Right ventricle myocardium superior (tissue), 1 donor: ENCODE results near the gene LRP3. TPM values are rescaled to one million over a fixed set of nuclear protein-coding genes. Genes with fewer than 3 reads are reported as not detected.
A peak's percentile ranks its signal among the peaks of the same experiment; 100 is the strongest.

ENCODE experiments used
- ATAC-seq: fragments of 200-7000 bp; cut with Tn5 transposase; one replicate; pipeline ENCODE4 v1.9.1; 2020; ENCODE audit warnings: mild to moderate bottlenecking; ENCODE audit not compliant: poor library complexity
- DNase-seq: peaks from one replicate; pipeline ENCODE4 v3.0.0-alpha.2; 2020
- intact Hi-C: fragments of 100-400 bp; cut with DNase I; formaldehyde crosslinking; loops from one replicate; pipeline ENCODE4 v1.11.2; 2022
- total RNA-seq: library from RNA; stranded (reverse); fragmentation: NEBNext Ultra II Directional; extraction: Animal tissue kit (Norgen Biotek cat#: 25700); gene quantifications from one replicate; pipeline ENCODE4 v1.2.1, GENCODE V29; 2021
- donor health status: DM: no; HTN: yes; CAD: no; lungs with severe emphysema.

Gene LRP3
- total RNA-seq, 1 donor from 2014 or later = 16.4 TPM

GRCh38 chr19:33197591-33198000 lies 3.5 kb downstream of the LRP3 start:
- no peak for ATAC-seq
- intact Hi-C loops = no loop called here
- no peak for DNase-seq

GRCh38 chr19:33198169-33198568 lies 4.0 kb downstream of the LRP3 start:
- intact Hi-C loops = no loop called here
- ATAC-seq = no peak
- no peak for DNase-seq

GRCh38 chr19:33199441-33200265 lies 5.5 kb downstream of the LRP3 start:
- ATAC-seq (no peak), DNase-seq (no peak)
- intact Hi-C loops = no loop called here

GRCh38 chr19:33201473-33201872 lies 7.3 kb downstream of the LRP3 start:
- intact Hi-C loops = no loop called here
- ATAC-seq (no peak), DNase-seq (no peak)

GRCh38 chr19:33201886-33202545 lies 7.9 kb downstream of the LRP3 start:
- ATAC-seq = no peak
- intact Hi-C loops = no loop called here
- no peak for DNase-seq

- ATAC-seq = no peak
- intact Hi-C loops = no loop called here
- no peak for DNase-seq
Observed at GRCh38 chr19:33202546-33203507, 8.7 kb downstream of the LRP3 start.

GRCh38 chr19:33203529-33203928 lies 9.4 kb downstream of the LRP3 start:
- intact Hi-C loops = no loop called here
- peak; percentile 30 for DNase-seq
- no peak for ATAC-seq

GRCh38 chr19:33204136-33204973 lies 10.2 kb downstream of the LRP3 start:
- DNase-seq (peak; percentile 32), ATAC-seq (no peak)
- intact Hi-C loops = no loop called here

GRCh38 chr19:33205110-33205509 lies 11.0 kb downstream of the LRP3 start:
- intact Hi-C loops = no loop called here
- no peak for DNase-seq
- ATAC-seq = no peak

GRCh38 chr19:33205531-33206260 lies 11.6 kb downstream of the LRP3 start:
- intact Hi-C loops = no loop called here
- ATAC-seq (no peak), DNase-seq (no peak)

GRCh38 chr19:33206261-33207039 lies 12.3 kb downstream of the LRP3 start:
- ATAC-seq = no peak
- intact Hi-C loops = no loop called here
- no peak for DNase-seq

- no peak for ATAC-seq
- intact Hi-C loops = no loop called here
- DNase-seq = no peak
Observed at GRCh38 chr19:33207040-33207620, 13.0 kb downstream of the LRP3 start.

GRCh38 chr19:33207903-33208302 lies 13.8 kb downstream of the LRP3 start:
- intact Hi-C loops = no loop called here
- DNase-seq (no peak), ATAC-seq (no peak)

GRCh38 chr19:33208371-33208895 lies 14.3 kb downstream of the LRP3 start:
- ATAC-seq (no peak), DNase-seq (no peak)
- intact Hi-C loops = no loop called here

GRCh38 chr19:33208904-33209849 lies 15.0 kb downstream of the LRP3 start:
- DNase-seq (peak; percentile 65), ATAC-seq (peak; percentile 6)
- intact Hi-C loops = no loop called here
